GM21360 (cell line): ENCODE results near the gene VPS13C.

ENCODE experiments used
- ATAC-seq: cut with Tn5 transposase; IDR thresholded peaks from one replicate; pipeline ENCODE4 v1.9.1; 2021; ENCODE audit warnings: mild to moderate bottlenecking, moderate library complexity; ENCODE audit not compliant: unreplicated experiment

The VPS13C gene

DNA sequence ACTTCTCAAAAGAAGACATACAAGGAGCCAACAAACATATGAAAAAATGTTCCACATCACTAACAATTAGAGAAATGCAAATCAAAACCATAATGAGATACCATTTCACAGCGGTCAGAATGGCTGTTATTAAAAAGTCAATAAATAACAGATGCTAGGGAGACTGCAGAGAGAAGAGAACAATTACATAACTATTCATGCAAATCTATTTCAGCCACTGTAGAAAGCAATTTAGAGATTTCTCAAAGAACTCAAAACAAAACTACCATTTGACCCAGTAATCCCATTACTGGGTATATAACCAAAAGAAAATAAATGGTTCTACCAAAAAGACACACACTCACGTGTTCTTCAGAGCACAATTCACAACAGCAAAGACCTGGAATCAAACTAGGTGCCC, 116.3 kb downstream of the VPS13C start:
- ATAC-seq: no peak

DNA sequence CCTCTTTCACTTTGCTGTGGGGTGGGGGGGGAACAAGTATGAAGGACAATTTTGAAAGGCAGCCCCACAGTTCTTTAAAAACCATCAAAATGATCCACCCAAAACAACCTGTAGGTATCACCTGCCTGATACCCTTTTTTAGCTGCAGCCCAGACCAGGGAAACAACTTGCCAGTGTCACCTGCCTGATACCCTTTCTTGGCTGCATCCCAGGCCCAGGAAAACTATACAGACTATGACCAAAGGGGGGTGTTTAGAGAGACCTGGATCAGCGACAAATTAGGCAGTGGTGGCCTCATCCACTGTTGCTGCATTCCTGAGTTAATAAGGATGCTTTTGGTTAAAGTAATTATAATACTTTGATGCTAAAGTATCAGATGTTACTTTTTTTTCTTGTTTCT, 122.0 kb downstream of the VPS13C start:
- no peak for ATAC-seq

DNA sequence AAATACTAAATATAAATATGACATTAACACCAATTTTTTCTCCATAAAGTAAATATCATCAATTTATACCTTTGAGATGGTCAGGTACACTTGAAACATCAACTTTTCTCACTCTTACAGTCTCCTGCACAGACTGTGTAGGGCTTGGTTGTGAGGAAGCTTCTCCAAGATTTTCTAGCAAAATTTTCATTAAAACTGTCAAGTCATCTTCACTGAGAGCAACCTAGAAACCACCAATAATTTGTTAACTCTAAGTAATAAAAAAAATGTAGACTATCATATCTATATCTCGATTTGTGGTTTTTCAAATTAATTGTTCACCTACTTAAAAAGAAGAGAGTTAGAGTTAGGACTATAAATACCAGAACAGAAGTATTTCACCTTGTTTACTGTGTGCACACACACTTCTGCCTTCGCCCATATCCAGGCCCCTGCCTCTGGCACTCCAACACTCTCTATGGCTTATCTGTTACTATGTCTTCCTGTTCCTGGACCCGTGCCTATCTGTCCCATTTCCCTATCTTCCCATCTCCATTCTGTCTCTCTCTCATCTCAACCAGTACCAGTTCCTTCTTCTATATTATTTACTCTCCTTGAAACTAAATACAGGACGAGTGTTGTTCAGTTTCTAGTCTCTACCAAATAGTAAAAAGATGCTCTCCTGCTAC, 123.6 kb downstream of the VPS13C start:
- ATAC-seq: no peak

DNA sequence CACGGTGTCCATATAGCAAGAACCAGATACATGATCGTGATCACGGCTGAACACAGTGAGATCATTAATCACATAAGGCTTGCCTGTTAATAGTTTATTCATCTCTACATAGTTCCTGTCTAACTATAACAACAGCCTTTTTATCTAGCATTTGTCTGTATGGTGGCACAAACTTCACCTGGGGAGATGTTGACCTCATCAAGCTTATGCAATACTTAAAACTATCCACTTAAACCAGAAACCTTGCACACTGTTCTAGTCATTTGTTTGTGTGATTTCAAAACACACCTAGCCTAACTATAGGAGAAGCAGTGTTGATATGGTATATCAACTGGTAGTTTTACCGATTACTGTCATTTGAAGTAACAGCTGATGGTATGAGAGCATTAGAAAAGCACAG, 124.8 kb downstream of the VPS13C start:
- ATAC-seq: no peak

DNA sequence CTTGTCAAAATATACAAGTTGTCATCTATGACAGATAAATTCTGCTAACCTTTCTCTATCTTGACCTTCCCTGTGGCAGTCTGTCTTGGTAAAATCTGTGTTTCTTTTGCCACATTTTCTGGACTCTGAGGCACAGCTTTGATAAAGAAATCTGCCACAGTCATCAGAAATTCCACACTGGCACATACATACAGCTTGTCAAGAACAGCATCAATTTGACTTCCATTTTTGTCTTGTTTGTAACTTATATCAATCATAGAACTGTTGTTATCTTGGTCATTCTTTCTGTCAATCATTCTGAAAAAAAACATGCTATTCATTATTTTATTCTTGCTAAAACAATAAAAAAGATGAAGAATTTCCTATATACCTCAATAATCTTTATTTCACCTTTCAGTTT, 130.8 kb downstream of the VPS13C start:
- ATAC-seq: no peak

DNA sequence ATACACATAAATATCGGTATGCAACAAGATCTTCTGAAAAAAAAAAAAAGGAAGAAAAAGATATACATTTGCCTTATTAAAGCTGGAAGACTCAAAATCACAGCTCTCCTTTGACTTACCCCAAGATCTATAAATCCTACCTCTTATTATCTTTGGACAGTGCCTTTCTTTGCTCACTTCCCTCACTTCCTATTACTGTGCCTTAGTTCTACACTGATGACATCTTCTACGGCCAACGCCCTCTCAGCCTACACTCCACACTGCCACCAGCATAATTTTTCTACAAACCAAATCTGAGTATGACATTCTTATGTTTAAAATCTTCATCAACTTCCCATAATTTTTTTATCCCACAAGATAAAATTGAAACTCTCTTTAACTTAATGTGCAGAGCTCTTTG, 137.1 kb downstream of the VPS13C start:
- no peak for ATAC-seq

DNA sequence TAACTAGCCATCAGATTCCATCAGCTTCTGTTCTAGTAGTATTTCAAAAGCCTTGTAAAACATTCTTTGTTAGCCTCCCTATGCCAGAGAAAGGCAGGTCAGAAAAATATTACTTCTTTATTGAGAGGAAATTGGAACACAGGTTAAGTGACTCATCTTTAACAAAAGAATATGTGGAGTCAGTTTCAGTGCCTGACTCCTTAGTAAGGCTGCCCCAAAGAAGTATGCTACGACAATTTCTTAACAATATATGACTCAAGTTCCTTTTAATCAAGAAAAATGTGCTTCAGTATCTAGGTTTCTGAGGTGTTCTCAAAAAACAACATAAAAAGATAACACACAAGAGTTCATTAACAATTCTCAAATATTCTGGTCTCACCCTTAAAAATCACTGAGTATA, 139.2 kb downstream of the VPS13C start:
- ATAC-seq: no peak

DNA sequence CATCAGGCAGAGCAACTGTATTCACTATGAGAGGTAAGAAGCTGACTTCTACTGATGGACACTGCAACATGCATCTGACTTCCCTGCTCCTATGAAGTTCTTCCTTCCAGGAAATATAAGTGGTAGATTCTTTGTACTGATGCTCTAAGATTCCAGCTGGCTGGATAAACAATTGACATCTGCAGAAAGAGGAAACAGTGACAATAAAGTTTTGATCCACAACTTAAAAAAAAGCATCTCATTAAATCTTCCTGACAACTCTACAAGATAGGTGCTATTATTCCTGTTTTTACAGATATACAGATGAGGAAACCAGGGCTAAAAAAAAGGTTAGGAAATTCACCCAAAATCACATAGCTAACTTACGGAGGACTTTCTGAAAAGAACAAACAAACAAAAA, 142.8 kb downstream of the VPS13C start:
- no peak for ATAC-seq

DNA sequence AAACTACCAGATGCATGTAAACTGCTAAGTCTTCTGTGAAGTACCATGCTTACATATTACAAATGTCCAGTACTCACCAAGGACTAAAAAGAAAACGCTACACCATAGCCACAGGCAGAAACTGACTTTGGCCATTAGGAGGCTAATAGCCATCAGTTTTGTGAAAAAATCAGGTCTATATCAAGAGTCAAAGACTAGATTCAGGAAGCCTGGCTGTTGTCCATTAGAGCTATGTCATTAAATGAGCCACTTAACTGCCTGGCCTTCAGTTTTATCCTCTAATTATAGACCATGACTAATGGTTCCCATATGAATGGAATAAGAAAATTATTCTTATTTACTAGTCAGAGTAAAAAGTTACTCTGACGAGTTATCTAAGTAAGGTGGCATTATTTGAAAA, 144.1 kb downstream of the VPS13C start:
- no peak for ATAC-seq

DNA sequence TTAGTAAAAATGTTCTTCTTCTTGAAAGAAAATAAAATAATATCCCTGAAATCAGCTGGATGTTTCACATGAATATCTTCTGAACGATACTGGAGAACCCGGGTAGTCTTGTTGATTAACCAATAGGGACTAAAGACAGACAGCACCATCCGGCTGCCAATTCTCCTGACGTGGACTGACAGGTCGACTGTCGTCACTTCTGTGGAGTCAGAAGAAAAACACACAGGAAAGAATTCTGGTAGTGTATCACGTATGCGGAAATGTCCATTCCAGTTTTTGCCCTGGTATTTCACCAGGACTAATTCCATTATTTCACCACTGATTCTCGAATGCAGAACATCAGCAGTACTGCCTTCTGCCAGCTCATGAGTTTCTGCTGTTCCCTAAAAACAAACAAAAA, 144.6 kb downstream of the VPS13C start:
- ATAC-seq: no peak

DNA sequence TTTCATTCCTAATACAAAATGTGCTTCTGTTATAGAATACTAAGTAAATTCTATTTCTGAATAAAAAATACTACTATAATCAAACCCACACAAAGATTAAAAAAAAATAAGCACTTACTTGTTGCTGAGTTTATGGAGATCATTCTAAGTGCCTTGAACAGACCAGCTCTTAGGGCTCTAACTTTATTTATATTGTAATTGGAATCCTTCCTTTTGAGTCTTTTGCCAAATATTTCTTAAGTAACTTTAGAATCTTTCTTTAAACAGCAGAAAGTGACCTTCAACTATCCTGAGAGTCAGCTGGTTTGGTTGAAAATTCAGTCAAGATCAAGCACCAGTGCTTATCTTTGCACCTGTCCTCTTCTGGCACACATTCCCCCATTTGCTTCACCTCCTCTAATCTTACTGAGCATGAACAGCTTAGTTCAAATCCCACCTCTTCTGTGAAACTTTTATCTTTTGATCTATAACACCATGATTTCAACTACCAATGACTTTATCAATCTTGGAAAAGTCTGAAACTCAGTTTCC, 149.3 kb downstream of the VPS13C start:
- no peak for ATAC-seq

DNA sequence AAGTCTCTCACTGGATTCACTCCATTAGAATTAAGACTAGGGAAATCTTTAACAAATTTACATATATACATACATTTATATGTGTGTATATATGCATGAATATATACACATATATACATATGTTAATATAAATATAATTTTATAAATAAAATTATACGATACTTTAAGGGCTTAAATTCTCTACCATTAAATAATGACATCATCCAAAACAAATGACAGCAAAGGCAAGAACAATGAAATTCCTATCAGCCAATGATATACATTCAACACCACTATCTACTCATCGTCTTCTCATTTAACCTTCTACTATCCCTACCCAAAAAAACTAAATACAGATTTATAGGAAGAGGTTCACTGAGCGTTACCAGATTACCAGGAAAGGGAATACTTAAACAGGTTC, 152.0 kb downstream of the VPS13C start:
- no peak for ATAC-seq

DNA sequence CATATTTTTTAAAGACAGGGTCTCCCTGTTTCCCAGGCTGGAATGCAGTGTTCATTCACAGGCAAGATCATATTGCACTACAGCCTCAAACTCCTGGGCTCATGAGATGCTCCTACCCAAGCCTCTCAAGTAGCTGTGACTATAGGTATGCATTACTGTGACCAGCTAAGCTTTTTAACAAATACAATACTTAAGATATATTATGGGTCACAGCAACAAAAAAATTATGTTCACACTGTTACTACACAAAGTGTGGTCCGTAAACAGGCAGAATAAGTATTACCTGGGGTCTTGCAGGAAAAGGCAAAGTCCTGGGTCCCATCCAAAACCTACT, 152.5 kb downstream of the VPS13C start:
- ATAC-seq: no peak

DNA sequence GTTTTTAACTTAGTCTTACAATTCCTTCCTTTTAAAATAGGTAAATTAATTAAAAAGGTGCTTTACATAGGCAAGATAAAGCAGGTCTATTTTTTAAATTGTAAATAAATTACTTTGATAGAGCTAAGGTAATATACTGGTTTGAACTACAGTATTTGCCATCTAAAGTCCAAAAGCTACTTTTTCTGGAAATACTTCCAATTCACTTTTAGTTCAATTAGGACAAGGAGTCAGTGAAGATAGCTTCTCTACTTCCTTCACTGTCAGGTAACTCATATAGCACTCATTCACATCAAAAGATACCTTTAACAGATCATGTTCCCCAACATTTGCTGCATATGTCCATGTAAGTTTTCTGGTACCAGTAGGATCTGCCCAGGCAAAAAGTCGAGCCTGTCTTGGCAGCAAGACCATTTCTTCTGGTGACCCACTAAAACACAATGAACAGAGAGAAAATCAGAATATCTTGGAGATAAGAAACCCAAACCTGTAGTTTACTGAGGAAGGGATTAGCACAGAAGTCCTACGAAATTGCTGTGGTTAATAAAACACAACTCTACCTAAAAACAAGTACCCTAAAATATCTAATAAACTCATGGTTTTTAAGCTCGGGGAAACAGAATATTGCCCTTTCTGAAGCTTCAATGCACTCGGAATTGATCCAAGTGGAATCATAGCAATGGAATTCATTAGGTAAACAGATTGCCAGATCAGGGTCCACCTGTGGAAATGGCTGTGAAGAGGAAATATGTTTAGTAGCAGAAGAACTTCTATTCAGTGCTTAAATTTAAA, 153.1 kb downstream of the VPS13C start:
- ATAC-seq: no peak

DNA sequence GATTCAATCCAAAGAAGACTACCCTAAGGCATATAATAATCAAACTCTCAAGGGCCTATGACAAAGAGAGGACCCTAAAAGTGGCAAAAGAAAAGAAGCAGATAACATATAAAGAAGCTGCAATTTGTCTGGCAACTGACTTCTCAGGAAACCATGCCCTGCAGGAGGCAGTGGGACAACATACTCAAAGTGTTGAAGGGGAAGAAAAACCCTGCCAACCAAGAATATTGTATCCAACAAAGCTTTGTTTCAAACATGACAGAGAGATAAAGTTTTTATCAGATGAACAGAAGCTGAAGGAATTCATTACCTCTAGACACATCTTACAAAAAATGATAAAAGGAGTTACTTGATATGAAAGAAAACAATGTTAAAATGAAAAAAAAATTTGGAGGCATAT, 167.1 kb downstream of the VPS13C start:
- ATAC-seq: no peak

DNA sequence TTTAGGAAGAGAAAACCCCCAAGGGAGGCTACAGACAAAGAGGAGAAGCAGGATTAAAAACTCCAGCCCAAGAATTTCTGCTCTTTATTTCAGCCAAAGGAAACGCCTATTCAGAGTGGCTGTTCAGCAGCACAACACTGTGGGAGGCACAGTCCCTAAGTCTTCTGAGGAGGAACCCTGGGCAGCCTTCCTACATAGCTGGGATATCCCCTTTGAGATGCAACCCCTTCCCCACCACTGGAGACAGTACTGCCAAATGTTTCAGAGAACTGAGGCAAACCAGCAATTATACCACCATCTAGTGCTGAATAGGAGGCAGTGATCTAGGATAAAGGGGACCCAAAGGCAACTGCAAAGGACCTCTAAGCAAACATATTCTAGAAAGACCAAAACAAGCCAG, 168.1 kb downstream of the VPS13C start:
- ATAC-seq: no peak

DNA sequence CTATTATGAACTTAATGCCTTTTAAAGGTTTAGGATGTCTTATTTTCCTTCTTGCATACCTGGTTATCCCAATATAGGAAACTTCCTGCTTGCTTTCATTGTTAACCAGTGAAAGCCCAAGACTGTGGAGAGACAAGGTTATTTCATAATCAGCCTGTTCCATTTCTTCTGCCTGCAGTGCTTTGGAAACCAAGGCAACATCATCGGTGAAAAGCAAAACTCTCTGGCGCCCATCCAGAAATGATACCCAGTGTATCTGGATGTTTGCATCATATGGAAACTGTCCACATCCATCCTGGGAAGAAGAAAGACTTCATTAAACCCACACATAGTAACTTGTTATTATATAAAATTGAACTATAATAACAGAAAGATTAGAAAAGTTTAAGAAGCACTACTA, 170.1 kb downstream of the VPS13C start:
- no peak for ATAC-seq

DNA sequence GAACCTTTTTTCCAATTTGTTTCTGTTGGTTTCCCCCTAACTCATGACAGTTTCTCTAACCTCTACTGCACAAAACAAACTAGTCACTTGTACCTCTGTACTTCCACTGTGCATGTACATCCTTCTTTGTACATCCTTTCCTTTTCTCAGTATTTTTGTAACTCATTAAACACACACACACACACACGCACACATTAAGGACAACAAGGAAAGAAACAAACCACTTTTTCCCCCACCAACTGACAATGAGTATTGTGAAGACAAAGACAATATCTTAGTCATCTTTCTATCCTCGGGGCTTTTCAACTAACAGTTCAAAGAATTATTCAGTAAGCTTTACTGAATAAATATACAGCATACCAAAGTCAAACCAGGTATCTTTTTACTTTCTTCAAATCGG, 170.5 kb downstream of the VPS13C start:
- ATAC-seq: no peak

DNA sequence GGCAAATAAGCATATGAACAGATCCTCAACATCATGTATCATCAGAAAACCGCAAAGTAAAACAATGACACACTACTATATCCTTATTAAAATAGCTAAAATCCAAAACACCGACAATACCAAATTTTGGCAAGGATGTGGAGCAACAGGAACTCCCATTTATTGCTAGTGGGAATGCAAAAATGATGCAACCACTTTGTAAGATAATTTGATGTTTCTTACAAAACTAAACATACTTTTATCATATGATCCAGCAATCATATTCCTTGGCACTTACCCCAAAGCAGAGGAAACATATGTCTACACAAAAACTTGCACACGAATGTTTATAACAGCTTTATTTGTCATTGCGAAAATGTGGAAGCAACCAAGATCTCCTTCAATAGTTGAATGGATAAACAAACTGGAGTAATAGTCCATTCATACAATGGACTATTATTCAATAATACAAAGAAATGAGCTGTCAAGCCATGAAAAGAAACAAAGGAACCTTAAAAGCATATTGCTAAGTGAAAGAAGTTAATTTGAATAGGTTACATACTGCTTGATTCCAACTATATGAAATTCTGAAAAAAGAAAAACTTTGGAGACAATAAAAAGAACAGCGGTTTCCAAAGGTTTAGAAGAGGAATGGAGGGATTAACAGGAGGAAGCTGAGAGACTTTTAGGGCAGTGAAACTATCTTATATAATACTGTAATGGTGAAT, 172.0 kb downstream of the VPS13C start:
- no peak for ATAC-seq

DNA sequence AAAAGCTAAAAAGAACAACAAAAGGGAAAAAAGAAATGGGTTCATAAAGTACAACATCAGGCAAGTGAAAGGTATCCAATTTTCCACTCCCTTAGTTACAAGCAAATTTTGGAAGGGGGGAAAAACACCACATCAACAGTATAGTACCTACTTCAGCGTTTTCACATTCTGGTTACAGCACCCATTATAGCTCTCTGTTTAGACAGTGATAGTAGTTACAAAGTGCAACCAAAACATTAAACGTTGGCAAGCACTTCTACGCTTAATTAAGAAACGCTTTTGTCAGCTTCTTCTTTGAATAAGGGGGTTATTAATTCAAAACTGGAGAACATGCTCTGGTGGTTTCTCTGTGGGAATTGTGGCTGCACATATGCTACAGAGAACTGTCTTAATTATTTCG, 180.2 kb downstream of the VPS13C start:
- no peak for ATAC-seq

DNA sequence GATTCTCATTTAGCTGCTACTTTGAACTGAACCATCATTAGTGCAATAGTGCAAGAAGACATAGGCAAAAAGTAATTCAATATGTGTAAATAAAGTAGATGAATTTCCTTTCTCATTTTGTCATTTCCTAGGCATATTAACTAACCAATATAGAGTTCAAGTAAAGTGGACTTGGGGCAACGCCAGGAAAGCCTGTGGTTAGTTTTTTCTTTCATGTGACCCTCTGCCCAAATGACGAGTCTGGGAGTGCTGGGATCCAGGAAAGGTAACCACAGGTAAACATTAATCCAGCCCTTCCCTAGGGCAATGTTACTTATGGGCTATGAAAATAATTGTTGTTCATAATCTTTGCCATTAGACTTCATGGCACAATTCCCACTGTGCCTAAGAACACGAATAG, 181.0 kb downstream of the VPS13C start:
- ATAC-seq: no peak

DNA sequence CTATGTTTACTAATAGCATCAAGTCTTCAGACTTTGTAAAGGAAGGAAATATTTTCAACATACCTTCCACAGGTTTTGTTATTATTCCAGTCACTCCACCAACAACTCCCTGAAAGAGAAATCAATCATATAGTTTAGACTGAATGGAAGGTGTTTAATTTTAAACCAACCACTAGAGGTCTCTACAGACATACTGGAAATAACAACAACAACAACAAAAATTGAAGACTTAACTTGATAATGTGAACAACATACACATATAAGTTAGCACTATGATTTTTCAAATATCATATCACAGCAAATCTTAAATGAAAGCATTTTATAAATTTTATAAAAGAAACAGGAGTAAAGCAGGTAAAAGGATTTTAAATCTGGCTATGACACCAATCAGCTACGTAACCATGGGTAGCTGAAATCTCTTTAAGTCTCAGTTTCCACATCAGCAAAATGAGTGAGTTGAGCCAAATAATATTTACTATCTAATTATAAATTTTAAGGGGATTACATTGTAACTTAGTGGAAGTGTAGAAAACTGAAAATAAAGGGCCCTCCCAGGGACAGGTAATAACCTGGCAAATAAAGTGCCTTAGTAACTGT, 188.2 kb downstream of the VPS13C start:
- ATAC-seq: no peak
